PC-9 (cell line): ENCODE data around the gene LYZ. TPM values are rescaled to one million over a fixed set of nuclear protein-coding genes. Genes with fewer than 3 reads are reported as not detected.

ENCODE experiments used
- BruUV-seq: library from RNA; stranded (reverse); fragments of 400-500 nt; replicated peaks from 2 replicates; lab custom pipeline; 2021; lab: Mats Ljungman, UMichigan
- CTCF ChIA-PET: fragments of 300-600 bp; sonication (Branson Sonifier 250); formaldehyde crosslinking; loops from one replicate; lab custom pipeline; 2022; ENCODE audit warnings: antibody characterized with exemption; lab: Charles Lee
- POLR2A ChIA-PET: fragments of 300-600 bp; sonication (Branson Sonifier 250); formaldehyde crosslinking; loops from one replicate; lab custom pipeline; 2022; ENCODE audit warnings: antibody characterized with exemption; ENCODE audit not compliant: unreplicated experiment; lab: Charles Lee
- DNase-seq, 2 experiments: peaks; one replicate each; pipeline versions ENCODE4 v3.0.0 to v3.0.0-alpha.2; 2015 to 2022; ENCODE audit warnings: mixed read lengths in 1 of 2
- H2AFZ ChIP-seq: fragments of 200-600 bp; sonication (generic); 2 replicates; pipeline ENCODE4 v1.8.1; 2017; ENCODE audit warnings: antibody characterized with exemption
- H3F3A ChIP-seq: fragments of 200-600 bp; sonication (generic); 2 replicates; pipeline ENCODE4 v1.8.1; 2017; ENCODE audit warnings: antibody characterized with exemption, mild to moderate bottlenecking, low read depth; ENCODE audit not compliant: insufficient read depth
- H3K27ac ChIP-seq: fragments of 200-600 bp; sonication (generic); 2 replicates; pipeline ENCODE4 v1.6.1; 2016; ENCODE audit warnings: mixed run types
- H3K27me3 ChIP-seq: fragments of 200-600 bp; sonication (generic); 2 replicates; pipeline ENCODE4 v1.6.1; 2016; ENCODE audit warnings: low read depth, mixed run types; ENCODE audit not compliant: insufficient read depth
- H3K36me3 ChIP-seq: fragments of 200-600 bp; sonication (generic); 2 replicates; pipeline ENCODE4 v1.6.1; 2016; ENCODE audit warnings: low read depth, mixed run types
- H3K4me1 ChIP-seq: fragments of 200-600 bp; sonication (generic); replicated peaks from 2 replicates; pipeline ENCODE4 v1.6.1; 2016; ENCODE audit warnings: mixed run types; ENCODE audit not compliant: insufficient read depth
- H3K4me2 ChIP-seq: fragments of 200-600 bp; sonication (generic); 2 replicates; pipeline ENCODE4 v1.6.1; 2017; ENCODE audit warnings: mixed run types
- H3K4me3 ChIP-seq: fragments of 200-600 bp; sonication (generic); 2 replicates; pipeline ENCODE4 v1.6.1; 2016; ENCODE audit warnings: mixed run types
- H3K79me2 ChIP-seq: fragments of 200-600 bp; sonication (generic); 2 replicates; pipeline ENCODE4 v1.6.1; 2017; ENCODE audit warnings: low read depth, mixed run types
- H3K9me2 ChIP-seq: fragments of 200-600 bp; sonication (generic); 2 replicates; pipeline ENCODE4 v1.8.1; 2017; ENCODE audit warnings: mild to moderate bottlenecking; ENCODE audit not compliant: insufficient read depth
- H3K9me3 ChIP-seq: fragments of 200-600 bp; sonication (generic); 2 replicates; pipeline ENCODE4 v1.8.1; 2016; ENCODE audit warnings: low read depth; ENCODE audit not compliant: insufficient read depth
- H4K20me1 ChIP-seq: fragments of 200-600 bp; sonication (generic); 2 replicates; pipeline ENCODE4 v1.8.1; 2017; ENCODE audit not compliant: insufficient read depth
- CTCF ChIP-seq: fragments of 200-600 bp; sonication (generic); conservative IDR thresholded peaks from 2 replicates; pipeline ENCODE4 v1.6.1; 2017; ENCODE audit warnings: mixed run types, antibody characterized with exemption, mild to moderate bottlenecking, moderate library complexity
- EZH2 ChIP-seq: fragments of 200-600 bp; sonication (generic); IDR thresholded peaks from 2 replicates; pipeline ENCODE4 v1.8.0; 2017; ENCODE audit warnings: antibody characterized with exemption, low read depth
- intact Hi-C: fragments of 100-400 bp; cut with micrococcal nuclease; formaldehyde crosslinking; loops from one replicate; pipeline ENCODE4 v1.10.0; 2022; ENCODE audit not compliant: unreplicated experiment
- total RNA-seq: library from RNA; stranded (reverse); gene quantifications from 2 replicates; pipeline ENCODE4 v1.2.3, GENCODE V29; 2021

LYZ gene
- total RNA-seq, 1 experiment from 2014 or later, result not detected

- Histone ChIP-seq H3K27ac (no peak overlapping the region), H3K4me3 (no peak overlapping the region), H3K79me2 (no peaks in the 10 kb centered on the region), H3K9me2 (no peaks in the 10 kb centered on the region; the same call in 1 of the 2 replicates), H2AFZ (no peak overlapping the region), H3K9me3 (peaks cover 3% of the 10 kb centered on the region), H4K20me1 (no peaks in the 10 kb centered on the region), H3K36me3 (0 out of 2 replicates have a peak, but pooled peaks cover 12% of the 10 kb centered on the region), H3K27me3 (no peaks in the 10 kb centered on the region), H3K4me1 (no peaks in the 10 kb centered on the region), H3K4me2 (no peak overlapping the region), H3F3A (no peaks in the 10 kb centered on the region)
- BruUV-seq, result no TSS peak
- intact Hi-C loops, result no loop called here
- TF ChIP-seq EZH2, result no peak
- no peak for TF ChIP-seq CTCF
- CTCF ChIA-PET, result no interaction called here
- POLR2A ChIA-PET, result no interaction called here
- no peak for DNase-seq
Measured at GRCh38 chr12:69396041-69396440, 47.9 kb downstream of the LYZ start.

GRCh38 chr12:69396963-69397362 lies 48.8 kb downstream of the LYZ start:
- Histone ChIP-seq H3F3A (no peaks in the 10 kb centered on the region), H3K4me3 (no peak overlapping the region), H2AFZ (no peak overlapping the region), H3K27ac (no peak overlapping the region), H3K36me3 (0 out of 2 replicates have a peak, but pooled peaks cover 12% of the 10 kb centered on the region), H4K20me1 (no peaks in the 10 kb centered on the region), H3K9me2 (no peaks in the 10 kb centered on the region; the same call in 1 of the 2 replicates), H3K79me2 (no peaks in the 10 kb centered on the region), H3K27me3 (no peaks in the 10 kb centered on the region), H3K9me3 (peaks cover 3% of the 10 kb centered on the region), H3K4me2 (no peak overlapping the region), H3K4me1 (no peaks in the 10 kb centered on the region)
- TF ChIP-seq EZH2, result no peak
- TF ChIP-seq CTCF, result no peak
- POLR2A ChIA-PET, result no interaction called here
- CTCF ChIA-PET, result no interaction called here
- intact Hi-C loops, result no loop called here
- no TSS peak for BruUV-seq
- no peak for DNase-seq

GRCh38 chr12:69397978-69398377 lies 49.8 kb downstream of the LYZ start:
- H3K4me1 ChIP-seq, result no peaks in the 10 kb centered on the region
- H3F3A ChIP-seq, result no peaks in the 10 kb centered on the region
- no peaks in the 10 kb centered on the region for H3K79me2 ChIP-seq
- H3K36me3 ChIP-seq, result 0 out of 2 replicates have a peak, but pooled peaks cover 12% of the 10 kb centered on the region
- no peaks in the 10 kb centered on the region for H4K20me1 ChIP-seq
- TF ChIP-seq EZH2 (no peak), CTCF (no peak)
- intact Hi-C loops, result no loop called here
- DNase-seq, result no peak
- no peak overlapping the region for H3K4me2 ChIP-seq
- no peak overlapping the region for H3K27ac ChIP-seq
- peaks cover 3% of the 10 kb centered on the region for H3K9me3 ChIP-seq
- POLR2A ChIA-PET, result no interaction called here
- H2AFZ ChIP-seq, result no peak overlapping the region
- no peaks in the 10 kb centered on the region for H3K27me3 ChIP-seq
- CTCF ChIA-PET, result no interaction called here
- H3K9me2 ChIP-seq, result no peaks in the 10 kb centered on the region
- no peak overlapping the region for H3K4me3 ChIP-seq
- no TSS peak for BruUV-seq
